ENCODE results near the gene CRYBA2.
A peak's percentile ranks its signal among the peaks of the same experiment; 100 is the strongest.

Gene CRYBA2

GRCh38 chr2:218981390-218981880 lies 11.8 kb downstream of the CRYBA2 start:
- no peak for DNase-seq

DNA sequence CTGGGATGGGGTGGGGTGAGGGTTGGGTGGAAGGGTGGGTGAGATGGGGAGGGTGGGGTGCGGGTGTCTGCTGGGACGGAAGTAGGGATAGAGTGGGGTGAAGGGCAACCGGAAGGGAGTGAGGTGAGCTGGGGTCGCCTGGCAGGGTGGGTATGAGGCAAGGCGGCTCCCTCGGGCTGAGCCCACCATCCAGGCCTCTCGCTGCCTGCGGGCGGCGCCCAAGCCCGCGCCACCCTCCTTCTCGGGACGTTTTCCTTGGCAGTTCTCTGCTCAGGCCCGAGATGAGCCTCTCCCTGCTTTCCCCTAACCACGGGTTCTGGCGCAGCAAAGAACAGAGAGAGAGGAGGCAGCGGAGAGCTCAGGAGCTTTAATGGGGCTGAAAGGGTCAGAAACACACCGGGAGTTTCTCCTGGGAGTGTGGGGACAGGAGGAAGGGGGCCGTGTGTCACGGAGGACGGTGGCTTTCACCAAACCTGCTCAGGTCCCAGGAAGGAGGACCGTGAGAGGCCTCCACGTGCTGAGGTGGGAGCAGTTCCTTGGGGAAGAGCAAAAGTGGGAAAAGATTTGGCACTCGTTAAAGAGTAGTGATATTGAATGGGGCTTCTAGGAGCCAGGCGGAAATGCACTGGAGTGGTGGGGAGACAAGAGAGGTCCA lies 12.4 kb downstream of the CRYBA2 start:
- DNase-seq, result no peak

DNA sequence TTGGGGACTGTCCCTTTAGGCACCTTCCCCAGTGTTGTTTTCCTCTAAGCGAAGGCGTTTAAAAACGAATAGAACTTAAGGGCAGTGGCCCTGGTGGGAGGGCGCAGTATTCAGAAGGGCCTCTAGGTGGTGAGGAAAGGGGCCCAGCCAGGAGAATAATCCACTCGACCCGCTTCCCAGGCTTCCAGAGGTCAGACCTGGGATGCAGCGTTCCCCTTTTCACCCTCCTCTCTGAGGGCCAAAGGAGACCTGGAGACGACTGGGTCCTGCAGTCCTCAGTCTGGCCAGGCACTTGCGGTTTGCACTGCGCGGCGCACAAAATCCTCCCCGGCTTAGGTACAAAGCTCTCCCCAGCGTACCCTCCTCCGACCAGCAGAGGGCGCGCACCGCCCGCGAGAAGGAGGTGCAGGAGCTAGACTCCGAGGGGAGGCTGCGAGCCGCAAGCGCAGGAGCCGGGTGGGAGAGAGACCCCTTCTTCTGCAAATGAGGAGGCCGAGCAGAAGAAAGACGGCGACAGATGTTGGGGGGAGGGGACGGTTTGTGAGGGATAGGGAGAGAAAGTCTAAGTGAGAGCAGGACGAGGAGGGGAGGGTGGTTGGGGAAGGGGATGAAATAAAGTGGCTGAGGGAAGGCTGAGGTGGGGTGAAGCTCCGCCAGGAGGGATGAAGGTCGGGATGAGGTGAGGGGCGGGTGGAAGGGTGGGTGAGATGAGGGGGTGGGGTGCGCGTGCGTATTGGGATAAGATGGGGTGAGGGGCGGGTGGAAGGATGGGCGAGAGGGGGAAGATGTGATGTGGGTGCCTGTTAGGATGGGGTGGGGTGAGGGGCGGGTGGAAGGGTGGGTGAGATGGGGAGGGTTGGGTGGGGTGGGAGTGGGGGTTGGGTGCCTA lies 13.1 kb downstream of the CRYBA2 start:
- DNase-seq, result peak; percentile 75

DNA sequence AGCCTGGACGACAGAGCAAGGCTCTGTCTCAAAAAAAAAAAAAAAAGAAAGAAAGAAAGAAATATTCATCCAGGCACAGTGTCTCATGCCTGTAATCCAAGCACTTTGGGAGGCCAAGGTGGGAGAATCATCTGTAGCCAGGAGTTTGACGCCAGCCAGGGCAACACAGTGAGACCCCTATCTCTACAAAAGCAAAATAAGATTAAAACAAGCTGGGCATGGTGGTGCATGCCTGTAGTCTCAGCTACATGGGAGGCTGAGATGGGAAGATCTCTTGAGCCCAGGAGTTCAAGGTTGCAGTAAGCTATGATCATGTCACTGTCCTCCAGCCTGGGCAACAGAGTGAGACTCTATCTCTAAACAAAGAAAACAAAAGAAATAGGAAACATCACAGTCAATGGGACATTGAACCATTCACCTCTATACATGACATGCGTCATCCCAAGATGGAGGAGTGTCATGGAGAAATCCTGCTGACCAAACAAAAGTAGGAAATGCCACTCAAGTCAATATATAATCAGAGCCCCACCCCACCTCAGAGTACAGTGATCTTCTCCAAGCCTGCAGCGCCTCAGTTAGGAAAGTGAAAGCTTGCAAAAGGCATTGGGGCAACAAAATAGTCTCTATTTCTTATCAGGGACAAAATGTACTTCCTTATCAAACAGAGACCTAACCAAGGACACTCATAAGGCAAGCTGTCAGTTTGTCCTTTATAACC lies 18.0 kb downstream of the CRYBA2 start:
- no peak for DNase-seq

DNA sequence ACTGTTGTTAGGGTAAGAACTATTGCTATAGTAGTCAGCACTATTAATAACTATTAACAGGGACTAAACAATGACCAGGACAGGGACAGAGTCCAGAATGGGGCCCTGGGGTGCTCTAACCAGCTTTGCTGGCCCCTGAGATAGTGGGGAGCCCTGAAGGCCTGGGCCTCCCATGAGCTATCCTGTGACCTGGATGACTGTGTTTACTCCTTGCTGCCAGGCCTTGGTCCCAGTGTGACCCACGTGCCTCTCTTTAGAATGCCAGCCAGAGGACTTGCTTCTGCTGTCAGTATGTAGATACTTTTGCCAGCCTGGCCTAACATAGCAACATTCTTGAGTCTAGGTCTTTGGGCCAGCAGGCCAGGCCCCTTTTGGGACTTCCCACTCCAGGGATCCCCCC lies 22.3 kb downstream of the CRYBA2 start:
- DNase-seq, result no peak

DNA sequence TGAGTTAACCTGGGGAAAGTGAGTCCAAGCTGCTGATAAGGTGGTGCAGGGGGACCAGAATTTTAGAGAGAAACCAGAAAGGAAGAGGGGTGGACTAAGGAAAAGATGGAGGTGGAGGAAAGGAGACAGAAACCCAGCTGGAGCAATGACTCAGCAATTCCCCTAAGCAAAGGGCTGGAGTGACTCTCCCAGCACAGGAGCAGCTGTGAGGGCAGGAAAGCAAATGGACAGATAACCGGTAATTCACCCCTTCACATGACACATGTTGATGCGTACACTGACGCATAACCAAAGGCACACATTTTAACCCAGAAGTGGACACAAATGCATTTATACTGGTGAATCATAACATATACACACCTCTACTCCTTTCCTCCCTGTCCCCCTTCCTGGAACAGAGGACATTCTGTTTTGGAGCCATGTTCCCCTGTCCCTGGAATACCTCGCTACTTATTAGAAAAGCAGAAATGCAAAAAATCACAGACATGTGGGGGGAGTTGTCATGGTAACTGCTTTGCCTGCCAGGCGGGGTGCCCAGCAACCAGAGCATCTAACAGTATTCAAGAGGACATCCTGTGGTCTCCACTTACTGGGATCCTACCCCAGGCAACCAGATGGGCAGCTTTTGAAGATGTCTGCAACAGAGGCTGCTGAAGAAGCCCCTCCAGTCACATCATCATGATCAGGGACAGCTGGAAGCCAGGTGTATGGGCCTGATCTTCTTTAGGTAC lies 29.0 kb downstream of the CRYBA2 start:
- DNase-seq, result no peak

DNA sequence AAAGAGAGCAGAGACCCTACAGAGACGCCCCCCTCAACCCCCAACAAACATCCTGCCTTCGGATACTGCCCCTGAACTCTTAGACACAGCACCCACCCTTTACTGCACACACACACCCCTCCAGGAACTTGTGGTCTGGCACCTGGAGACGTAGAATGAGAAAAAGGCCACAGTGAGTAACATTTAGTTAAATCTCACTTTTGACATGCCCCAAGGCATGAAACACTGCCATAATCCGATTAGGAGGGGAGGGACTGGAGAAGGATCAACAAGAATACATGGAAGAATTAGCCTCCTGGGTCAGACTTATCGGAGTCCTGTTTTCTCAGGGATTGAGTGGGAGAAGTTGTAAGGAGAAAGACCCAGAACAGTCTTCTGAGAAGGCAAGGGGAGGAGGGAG lies 29.6 kb downstream of the CRYBA2 start:
- no peak for DNase-seq

- no peak for DNase-seq
Measured at GRCh38 chr2:218962859-218963492, 30.2 kb downstream of the CRYBA2 start.

- no peak for DNase-seq
Measured at GRCh38 chr2:218961651-218962570, 31.3 kb downstream of the CRYBA2 start.

GRCh38 chr2:218961229-218961628 lies 32.0 kb downstream of the CRYBA2 start:
- DNase-seq, result no peak

DNA sequence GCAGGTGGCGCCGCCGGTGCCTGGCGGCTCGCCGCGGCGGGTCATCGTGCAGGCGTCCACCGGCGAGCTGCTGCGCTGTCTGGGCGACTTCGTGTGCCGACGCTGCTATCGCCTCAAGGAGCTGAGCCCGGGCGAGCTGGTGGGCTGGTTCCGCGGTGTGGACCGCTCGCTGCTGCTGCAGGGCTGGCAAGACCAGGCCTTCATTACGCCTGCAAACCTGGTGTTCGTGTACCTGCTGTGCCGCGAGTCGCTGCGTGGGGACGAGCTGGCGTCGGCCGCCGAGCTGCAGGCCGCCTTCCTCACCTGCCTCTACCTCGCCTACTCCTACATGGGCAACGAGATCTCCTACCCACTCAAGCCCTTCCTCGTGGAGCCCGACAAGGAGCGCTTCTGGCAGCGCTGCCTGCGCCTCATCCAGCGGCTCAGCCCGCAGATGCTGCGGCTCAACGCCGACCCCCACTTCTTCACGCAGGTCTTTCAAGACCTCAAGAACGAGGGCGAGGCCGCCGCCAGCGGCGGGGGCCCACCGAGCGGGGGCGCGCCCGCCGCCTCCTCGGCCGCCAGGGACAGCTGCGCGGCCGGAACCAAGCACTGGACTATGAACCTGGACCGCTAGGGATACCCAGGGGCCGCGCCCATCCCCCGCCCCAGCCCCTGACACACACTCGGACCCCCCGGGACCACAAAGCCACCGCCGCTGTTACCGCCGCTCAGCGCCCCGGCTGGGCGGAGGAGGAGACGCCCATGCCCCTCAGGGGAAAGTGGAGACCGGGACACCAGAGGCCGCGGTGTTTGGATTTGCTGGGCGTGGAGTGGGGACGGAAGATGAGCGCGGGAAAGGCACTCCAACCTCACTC lies 32.7 kb downstream of the CRYBA2 start:
- no peak for DNase-seq

DNA sequence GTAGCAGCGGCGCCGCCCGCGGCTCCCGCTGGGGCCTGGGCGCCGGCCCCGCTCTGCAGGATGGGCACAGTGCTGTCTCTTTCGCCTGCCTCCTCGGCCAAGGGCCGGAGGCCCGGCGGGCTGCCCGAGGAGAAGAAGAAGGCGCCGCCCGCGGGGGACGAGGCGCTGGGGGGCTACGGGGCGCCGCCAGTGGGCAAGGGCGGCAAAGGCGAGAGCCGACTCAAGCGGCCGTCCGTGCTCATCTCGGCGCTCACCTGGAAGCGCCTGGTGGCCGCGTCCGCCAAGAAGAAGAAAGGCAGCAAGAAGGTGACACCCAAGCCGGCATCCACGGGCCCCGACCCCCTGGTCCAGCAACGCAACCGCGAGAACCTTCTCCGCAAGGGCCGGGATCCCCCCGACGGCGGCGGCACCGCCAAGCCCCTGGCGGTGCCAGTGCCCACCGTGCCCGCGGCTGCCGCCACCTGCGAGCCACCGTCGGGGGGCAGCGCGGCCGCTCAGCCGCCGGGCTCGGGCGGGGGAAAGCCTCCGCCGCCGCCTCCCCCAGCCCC lies 33.4 kb downstream of the CRYBA2 start:
- DNase-seq, result no peak

- DNase-seq, result no peak
Measured at GRCh38 chr2:218959141-218959731, 34.0 kb downstream of the CRYBA2 start, which contains the start of gene CDK5R2. Gene CDK5R2 (plus strand): TSS chr2:218959666. CDS start chr2:218959821, 155 bp downstream.

DNA sequence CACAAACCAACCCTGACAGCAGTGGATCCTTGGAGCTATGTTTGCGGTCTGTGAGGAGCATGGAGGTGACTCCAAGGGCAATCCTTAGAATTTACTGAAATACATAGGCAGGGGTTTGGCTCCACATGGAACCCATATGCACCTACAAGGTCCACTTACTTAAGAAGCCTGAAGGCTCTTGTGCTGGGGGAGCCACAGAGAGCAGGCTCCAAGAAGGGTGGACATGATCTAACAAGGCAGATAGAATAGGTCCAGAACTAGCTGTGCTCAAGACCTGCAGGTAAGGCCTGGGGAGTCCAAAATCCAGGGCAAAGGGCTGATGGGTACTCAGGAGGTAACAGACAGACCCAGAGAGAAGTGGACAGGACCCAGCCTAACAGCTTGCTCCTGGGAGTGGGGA lies 34.9 kb downstream of the CRYBA2 start:
- DNase-seq, result no peak

DNA sequence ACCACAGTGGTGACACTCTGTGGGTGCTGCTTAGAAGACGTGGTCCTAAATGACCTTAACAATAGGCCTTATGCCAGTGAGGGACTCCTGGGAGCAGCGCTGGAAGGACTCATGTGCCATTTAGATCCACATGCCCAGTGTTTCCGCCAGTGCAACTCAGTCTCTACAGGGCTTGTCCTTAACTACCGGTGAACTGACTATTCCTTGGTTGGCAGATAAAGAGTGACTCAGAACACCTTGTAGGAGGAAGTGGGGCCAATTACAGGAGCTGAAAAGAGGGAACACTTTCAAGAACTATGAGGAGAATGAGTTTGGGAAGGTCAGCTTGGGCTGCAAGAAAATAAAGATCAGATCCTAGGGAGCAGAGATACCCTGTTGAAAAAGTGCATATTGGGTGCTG lies 35.6 kb downstream of the CRYBA2 start:
- DNase-seq, result no peak

DNA sequence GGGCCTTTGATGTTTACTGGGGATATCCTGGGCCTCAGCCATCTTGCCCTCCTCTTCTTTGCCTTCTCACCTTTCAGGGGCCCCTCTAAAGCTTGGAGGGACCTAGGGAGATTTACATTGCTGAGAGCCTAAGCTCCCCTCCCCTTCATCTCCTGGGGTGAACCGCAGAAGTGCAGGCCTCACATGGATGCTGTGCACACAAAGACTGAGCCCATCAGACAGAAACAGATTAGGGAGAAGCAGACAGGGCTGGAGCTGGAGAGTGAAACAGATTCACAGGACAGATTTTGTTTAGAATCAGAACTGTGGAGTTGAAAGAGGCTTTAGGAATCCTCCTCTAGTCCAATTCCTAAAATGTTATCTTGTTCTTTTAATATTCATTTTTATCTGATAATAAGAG lies 37.2 kb downstream of the CRYBA2 start:
- no peak for DNase-seq

DNA sequence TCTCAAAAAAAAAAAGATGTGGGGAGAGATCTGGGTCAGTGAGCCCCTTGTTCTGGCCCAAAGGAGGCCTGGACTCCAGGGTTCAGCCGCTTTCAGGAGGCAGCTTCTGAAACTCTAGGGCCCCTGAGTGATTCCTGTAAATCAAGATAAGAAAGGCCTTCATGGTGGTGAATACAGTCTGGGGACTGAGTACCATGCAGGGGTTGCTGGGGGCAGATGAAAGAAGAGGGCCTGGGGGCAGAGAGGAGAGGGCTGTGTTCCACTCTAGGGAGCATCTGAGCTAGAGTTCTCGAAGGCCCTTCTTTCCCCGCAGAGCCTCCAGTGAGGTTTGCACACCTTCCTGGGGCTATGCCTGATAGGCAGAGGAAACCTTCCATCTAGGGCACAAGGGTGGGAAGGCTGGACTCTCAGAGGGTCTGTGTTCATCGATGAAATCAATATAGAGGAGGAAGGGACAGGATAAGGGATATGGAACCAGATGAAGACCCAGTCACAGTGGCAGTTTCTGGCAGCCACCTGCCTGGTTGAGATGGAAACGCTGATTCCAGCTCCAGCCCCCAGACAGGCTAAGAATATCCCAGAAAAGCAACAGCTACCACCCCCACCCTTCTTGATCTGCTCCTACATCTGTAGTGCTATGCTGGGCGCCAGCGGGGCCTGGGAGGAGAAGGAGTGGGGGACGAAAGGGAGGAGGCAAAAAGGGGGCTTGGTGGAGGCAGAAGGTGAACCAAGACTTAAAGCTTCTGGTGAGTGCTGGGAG lies 38.5 kb downstream of the CRYBA2 start:
- no peak for DNase-seq

- no peak for DNase-seq
Measured at GRCh38 chr2:218953366-218953954, 39.8 kb downstream of the CRYBA2 start.
